ENCODE measurements around the gene RNF145. TPM values are rescaled to one million over a fixed set of nuclear protein-coding genes. Genes with fewer than 3 reads are reported as not detected.
"Not testable (repeated sequence)": the region's sequence is repeated elsewhere in the genome, so short reads cannot be mapped to it uniquely, and the experiment has no call there.

Gene RNF145
- total RNA-seq, 4 donors from 2014 or later: 39.7 to 56.4 (median 53.1) TPM

GRCh38 chr5:159163027-159163700, 46.2 kb downstream of the RNF145 start:
- ATAC-seq (ENCODE audit: low FRiP score) (peak; percentile 44), DNase-seq (ENCODE audit: low spot score) (no peak)
- TF ChIP-seq CTCF (IDR thresholded peaks at IDR 0.05): no peak

GRCh38 chr5:159161361-159162214, 47.8 kb downstream of the RNF145 start:
- DNase-seq (ENCODE audit: low spot score): no peak
- ATAC-seq (ENCODE audit: low FRiP score): no peak
- no peak for TF ChIP-seq CTCF (IDR thresholded peaks at IDR 0.05)

GRCh38 chr5:159158553-159159091, 50.7 kb downstream of the RNF145 start:
- not testable (repeated sequence) for ATAC-seq (ENCODE audit: low FRiP score); DNase-seq (ENCODE audit: low spot score)

- DNase-seq (ENCODE audit: low spot score) (no peak), ATAC-seq (ENCODE audit: low FRiP score) (no peak)
- TF ChIP-seq CTCF (IDR thresholded peaks at IDR 0.05): no peak
Observed at GRCh38 chr5:159157552-159157951, 51.8 kb downstream of the RNF145 start.

GRCh38 chr5:159156426-159157238, 52.7 kb downstream of the RNF145 start:
- ATAC-seq (ENCODE audit: low FRiP score) (no peak), DNase-seq (ENCODE audit: low spot score) (no peak)
- peak in 2 of 3 donors; percentile 17 to 69 for TF ChIP-seq CTCF (IDR thresholded peaks at IDR 0.05)

- ATAC-seq (ENCODE audit: low FRiP score): no peak
- TF ChIP-seq CTCF (IDR thresholded peaks at IDR 0.05): no peak
- DNase-seq (ENCODE audit: low spot score): no peak
Observed at GRCh38 chr5:159155960-159156359, 53.4 kb downstream of the RNF145 start.

GRCh38 chr5:159152876-159153275, 56.5 kb downstream of the RNF145 start:
- TF ChIP-seq CTCF (IDR thresholded peaks at IDR 0.05): no peak
- ATAC-seq (ENCODE audit: low FRiP score) (no peak), DNase-seq (ENCODE audit: low spot score) (no peak)

All from omental fat pad (tissue), 4 donors.